A549 (cell line): ENCODE data around the gene CHST6.

ENCODE experiments used
- CBX8 ChIP-seq: fragments of 200-600 bp; sonication (generic); IDR thresholded peaks from 2 replicates; pipeline ENCODE4 v1.6.1; 2016
- EHMT2 ChIP-seq: fragments of 200-600 bp; sonication (generic); IDR thresholded peaks from 2 replicates; pipeline ENCODE4 v1.6.1; 2016; ENCODE audit warnings: antibody characterized with exemption, low read depth, mild to moderate bottlenecking, moderate library complexity
- HOXA7 ChIP-seq: fragments of 250-450 bp; sonication (Bioruptor Pico); IDR thresholded peaks from 2 replicates; pipeline ENCODE4 v1.5.0; 2020; ENCODE audit warnings: mild to moderate bottlenecking, moderate library complexity
- HOXB5 ChIP-seq: fragments of 250-450 bp; sonication (Bioruptor Pico); IDR thresholded peaks from 2 replicates; pipeline ENCODE4 v1.5.0; 2020; ENCODE audit warnings: mild to moderate bottlenecking, moderate library complexity
- KDM1A ChIP-seq: fragments of 200-600 bp; sonication (generic); IDR thresholded peaks from 2 replicates; pipeline ENCODE4 v1.6.1; 2016; ENCODE audit warnings: low read depth, mild to moderate bottlenecking
- MAFK ChIP-seq: fragments of 450-650 bp; IDR thresholded peaks from 2 replicates; pipeline ENCODE4 v1.6.1; 2014; ENCODE audit not compliant: partially characterized antibody
- MYC ChIP-seq: IDR thresholded peaks from 2 replicates; pipeline ENCODE4 v1.6.1; 2012; ENCODE audit warnings: mild to moderate bottlenecking, inconsistent platforms, low read length, improper control_type of control experiment, borderline replicate concordance
- POLR2A ChIP-seq: IDR thresholded peaks from 2 replicates; pipeline ENCODE4 v1.6.1; 2012; ENCODE audit warnings: mild to moderate bottlenecking, low read length
- RAD21 ChIP-seq, 2 experiments: fragments of >200 bp in 1 of 2; sonication (Bioruptor Twin) in 1 of 2; formaldehyde crosslinking in 1 of 2; IDR thresholded peaks in 1 of 2; conservative IDR thresholded peaks in 1 of 2; 2 replicates in 1 of 2; 3 replicates in 1 of 2; pipeline ENCODE4 v1.6.1; 2012 to 2018; ENCODE audit warnings: inconsistent platforms in 1 of 2
- SMC3 ChIP-seq: fragments of >200 bp; sonication (Bioruptor Twin); formaldehyde crosslinking; IDR thresholded peaks from 3 replicates; pipeline ENCODE4 v1.6.1; 2018; ENCODE audit warnings: inconsistent platforms
- TP53 ChIP-seq: fragments of 250-450 bp; sonication (Bioruptor Pico); IDR thresholded peaks from 2 replicates; pipeline ENCODE4 v1.5.0; 2021; ENCODE audit warnings: mild to moderate bottlenecking, moderate library complexity
- TF ChIP-seq, protein P1 (sequence below): fragments of >200 bp; sonication (Bioruptor Twin); formaldehyde crosslinking; IDR thresholded peaks from 3 replicates; pipeline ENCODE4 v1.5.1; 2016
- TF ChIP-seq, protein P2 (sequence below): IDR thresholded peaks from 2 replicates; pipeline ENCODE4 v1.6.1; 2012

DNA sequence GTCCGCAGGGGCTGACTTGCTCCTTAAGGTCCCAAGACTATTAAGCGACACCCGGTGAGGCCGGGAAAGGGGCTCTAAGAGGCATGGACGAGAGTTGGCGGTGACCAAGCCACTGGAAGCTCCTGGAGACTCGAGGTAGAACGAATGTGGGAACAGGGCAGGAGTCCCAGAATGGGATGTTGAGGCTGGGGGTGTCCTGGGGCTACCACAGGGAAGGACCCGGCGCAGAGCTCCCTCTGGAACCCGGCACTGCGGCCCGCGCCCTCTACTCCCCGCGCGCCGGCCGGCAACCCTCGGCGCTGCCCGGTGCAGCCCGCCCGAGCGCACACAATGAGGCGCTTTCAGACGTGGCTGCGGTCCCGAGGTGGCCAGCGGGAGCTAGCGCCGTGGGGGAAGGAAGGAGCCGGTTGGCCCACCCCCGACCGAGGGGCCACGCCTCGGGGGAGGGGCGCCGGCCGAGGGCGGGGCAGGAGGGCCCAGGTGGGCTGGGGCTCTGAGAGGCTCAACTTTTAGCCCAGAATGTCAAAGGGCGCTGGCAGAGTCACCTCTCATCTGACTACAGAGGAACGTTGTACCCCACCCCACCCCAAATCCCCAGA lies at the start of gene CHST6:
- TF ChIP-seq HOXB5 (CRISPR knock-in tag) (no peak), POLR2A (no peak; the same call in 1 of the 2 replicates), CBX8 (no peak), EHMT2 (no peak), HOXA7 (CRISPR knock-in tag) (no peak), TP53 (CRISPR knock-in tag) (no peak), MYC (no peak), MAFK (no peak), SMC3 (no peak), RAD21 (conservative IDR thresholded peaks at IDR 0.05 in 1 of 2, IDR thresholded peaks at IDR 0.05 in 1 of 2) (no peak), KDM1A (no peak)
- TF ChIP-seq, protein P1, sequence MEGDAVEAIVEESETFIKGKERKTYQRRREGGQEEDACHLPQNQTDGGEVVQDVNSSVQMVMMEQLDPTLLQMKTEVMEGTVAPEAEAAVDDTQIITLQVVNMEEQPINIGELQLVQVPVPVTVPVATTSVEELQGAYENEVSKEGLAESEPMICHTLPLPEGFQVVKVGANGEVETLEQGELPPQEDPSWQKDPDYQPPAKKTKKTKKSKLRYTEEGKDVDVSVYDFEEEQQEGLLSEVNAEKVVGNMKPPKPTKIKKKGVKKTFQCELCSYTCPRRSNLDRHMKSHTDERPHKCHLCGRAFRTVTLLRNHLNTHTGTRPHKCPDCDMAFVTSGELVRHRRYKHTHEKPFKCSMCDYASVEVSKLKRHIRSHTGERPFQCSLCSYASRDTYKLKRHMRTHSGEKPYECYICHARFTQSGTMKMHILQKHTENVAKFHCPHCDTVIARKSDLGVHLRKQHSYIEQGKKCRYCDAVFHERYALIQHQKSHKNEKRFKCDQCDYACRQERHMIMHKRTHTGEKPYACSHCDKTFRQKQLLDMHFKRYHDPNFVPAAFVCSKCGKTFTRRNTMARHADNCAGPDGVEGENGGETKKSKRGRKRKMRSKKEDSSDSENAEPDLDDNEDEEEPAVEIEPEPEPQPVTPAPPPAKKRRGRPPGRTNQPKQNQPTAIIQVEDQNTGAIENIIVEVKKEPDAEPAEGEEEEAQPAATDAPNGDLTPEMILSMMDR: no peak
- TF ChIP-seq, protein P2, sequence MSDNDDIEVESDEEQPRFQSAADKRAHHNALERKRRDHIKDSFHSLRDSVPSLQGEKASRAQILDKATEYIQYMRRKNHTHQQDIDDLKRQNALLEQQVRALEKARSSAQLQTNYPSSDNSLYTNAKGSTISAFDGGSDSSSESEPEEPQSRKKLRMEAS: no peak
